ENCODE data around the gene RAB33A.

RAB33A gene

DNA sequence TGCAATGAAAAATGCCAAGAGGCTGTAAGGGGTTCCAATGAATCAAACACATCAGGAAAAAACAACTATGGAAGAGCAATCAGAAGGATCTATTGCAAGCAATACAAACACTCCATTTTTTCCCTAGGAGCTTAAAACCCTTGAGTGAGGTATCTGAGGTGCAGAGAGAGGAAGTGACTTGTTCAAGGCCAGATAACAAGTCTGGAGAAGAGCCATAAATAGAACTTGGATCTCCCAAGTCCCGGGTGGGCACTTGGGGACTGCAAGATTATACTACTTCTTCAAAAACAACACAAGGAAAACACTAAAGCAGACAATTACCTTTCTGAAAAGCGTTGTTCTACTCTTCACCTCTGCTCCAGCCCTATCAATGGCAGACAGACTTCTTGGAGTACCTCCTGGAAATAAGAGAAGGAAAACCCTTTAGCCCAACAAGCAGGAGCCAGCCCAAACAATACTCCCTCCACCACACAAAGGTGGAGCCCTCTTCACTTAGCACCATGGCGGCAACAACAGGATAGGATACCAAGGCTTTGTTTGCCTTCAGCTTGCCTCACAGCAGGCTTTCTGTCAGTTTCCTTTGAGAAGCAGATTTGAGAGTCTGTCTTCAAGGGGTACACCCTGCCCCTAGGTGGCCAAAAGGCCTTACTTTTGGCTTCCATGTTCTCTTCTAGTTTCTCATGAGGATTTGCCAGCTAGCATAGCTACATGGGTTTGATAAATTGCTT lies 32.1 kb upstream of the RAB33A start:
- ChIA-PET POLR2A (no interaction called here), CTCF (interaction anchor here (1.0 kb wide), 1 partner anchor 37 kb away, joined by 7 read pairs; no protein-coding TSS in a partner anchor)
- no peak for DNase-seq (ENCODE audit: extremely low spot score)
- TF ChIP-seq HDGF (IDR thresholded peaks at IDR 0.05; ENCODE audit: borderline replicate concordance) = no peak
- no peak for TF ChIP-seq SUZ12 (IDR thresholded peaks at IDR 0.05)
- no peak for TF ChIP-seq BHLHE40 (IDR thresholded peaks at IDR 0.05; ENCODE audit: borderline replicate concordance)
- TF ChIP-seq FOXK2 (IDR thresholded peaks at IDR 0.05) = no peak
- no peak for TF ChIP-seq FOXA1 (IDR thresholded peaks at IDR 0.05)
- no peak for TF ChIP-seq ZNF384 (IDR thresholded peaks at IDR 0.05)
- TF ChIP-seq FOXM1 (IDR thresholded peaks at IDR 0.05; ENCODE audit: borderline replicate concordance) = no peak
- no peak for TF ChIP-seq NFRKB (IDR thresholded peaks at IDR 0.05)
- no peak for TF ChIP-seq CTBP1 (IDR thresholded peaks at IDR 0.05; ENCODE audit: borderline replicate concordance)
- TF ChIP-seq ARNT (IDR thresholded peaks at IDR 0.05) = no peak
- TF ChIP-seq ELF4 (IDR thresholded peaks at IDR 0.05) = no peak
- TF ChIP-seq L3MBTL2 (conservative IDR thresholded peaks at IDR 0.05) = no peak
- TF ChIP-seq LEF1 (IDR thresholded peaks at IDR 0.05; ENCODE audit: borderline replicate concordance) = no peak
- TF ChIP-seq, protein P1, sequence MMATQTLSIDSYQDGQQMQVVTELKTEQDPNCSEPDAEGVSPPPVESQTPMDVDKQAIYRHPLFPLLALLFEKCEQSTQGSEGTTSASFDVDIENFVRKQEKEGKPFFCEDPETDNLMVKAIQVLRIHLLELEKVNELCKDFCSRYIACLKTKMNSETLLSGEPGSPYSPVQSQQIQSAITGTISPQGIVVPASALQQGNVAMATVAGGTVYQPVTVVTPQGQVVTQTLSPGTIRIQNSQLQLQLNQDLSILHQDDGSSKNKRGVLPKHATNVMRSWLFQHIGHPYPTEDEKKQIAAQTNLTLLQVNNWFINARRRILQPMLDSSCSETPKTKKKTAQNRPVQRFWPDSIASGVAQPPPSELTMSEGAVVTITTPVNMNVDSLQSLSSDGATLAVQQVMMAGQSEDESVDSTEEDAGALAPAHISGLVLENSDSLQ (IDR thresholded peaks at IDR 0.05) = no peak
- TF ChIP-seq TARDBP (IDR thresholded peaks at IDR 0.05) = no peak
- TF ChIP-seq SP1 (IDR thresholded peaks at IDR 0.05) = no peak

DNA sequence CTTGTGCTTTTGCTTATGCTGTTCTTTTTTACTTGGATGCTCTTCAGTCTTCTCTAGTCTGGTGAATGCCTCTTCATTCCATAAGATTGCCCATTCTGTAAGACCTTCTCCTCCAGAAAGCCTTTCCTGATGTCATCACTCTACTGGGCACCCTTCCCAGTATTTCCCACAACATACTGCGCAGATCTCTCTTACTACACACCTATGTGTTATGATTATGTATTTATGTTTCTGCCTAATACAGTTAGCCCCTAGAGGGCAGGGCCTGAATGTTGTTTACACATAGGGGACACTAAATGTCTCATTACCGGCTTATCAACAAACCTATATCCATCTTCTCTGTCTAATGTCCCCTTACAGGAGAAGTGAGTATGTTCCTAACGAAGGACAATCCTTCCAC lies 27.3 kb upstream of the RAB33A start:
- no peak for DNase-seq (ENCODE audit: extremely low spot score)
- POLR2A ChIA-PET = no interaction called here

DNA sequence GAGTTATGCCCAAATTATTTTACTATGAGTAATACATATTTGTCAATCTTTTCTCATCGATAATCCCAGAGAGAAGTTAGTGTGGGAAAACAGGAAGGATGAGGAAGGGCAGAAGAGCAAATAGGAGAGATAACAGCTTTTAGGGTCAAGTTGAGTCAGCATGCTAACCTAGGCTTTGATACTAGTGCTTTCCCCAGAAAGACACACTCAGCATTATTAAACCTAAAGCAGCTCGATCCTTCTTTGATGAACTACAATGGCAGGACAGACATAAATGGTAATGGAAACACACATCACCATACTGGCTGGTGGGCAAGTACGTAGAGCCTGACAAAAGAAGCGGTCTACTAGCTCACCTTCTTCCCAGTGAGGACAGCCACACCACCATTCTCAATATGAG lies 26.6 kb upstream of the RAB33A start:
- no peak for DNase-seq (ENCODE audit: extremely low spot score)
- ChIA-PET CTCF (interaction anchor here (2.4 kb wide), 1 partner anchor 65 kb away, joined by 8 read pairs; no protein-coding TSS in a partner anchor), POLR2A (no interaction called here)
- TF ChIP-seq ZNF384 (IDR thresholded peaks at IDR 0.05) (no peak), TARDBP (IDR thresholded peaks at IDR 0.05) (no peak), SP1 (IDR thresholded peaks at IDR 0.05) (no peak), HDGF (IDR thresholded peaks at IDR 0.05; ENCODE audit: borderline replicate concordance) (no peak), BHLHE40 (IDR thresholded peaks at IDR 0.05; ENCODE audit: borderline replicate concordance) (no peak)

More for the DNA sequence above, 27.3 kb upstream of the RAB33A start:
- no peak for TF ChIP-seq NFRKB (IDR thresholded peaks at IDR 0.05)
- no peak for TF ChIP-seq FOXA1 (IDR thresholded peaks at IDR 0.05)
- no peak for TF ChIP-seq CTBP1 (IDR thresholded peaks at IDR 0.05; ENCODE audit: borderline replicate concordance)
- TF ChIP-seq SP1 (IDR thresholded peaks at IDR 0.05) = no peak
- no peak for TF ChIP-seq BHLHE40 (IDR thresholded peaks at IDR 0.05; ENCODE audit: borderline replicate concordance)
- no peak for TF ChIP-seq ZNF384 (IDR thresholded peaks at IDR 0.05)
- no peak for TF ChIP-seq FOXM1 (IDR thresholded peaks at IDR 0.05; ENCODE audit: borderline replicate concordance)
- no peak for TF ChIP-seq ARNT (IDR thresholded peaks at IDR 0.05)
- TF ChIP-seq SUZ12 (IDR thresholded peaks at IDR 0.05) = no peak
- no peak for TF ChIP-seq FOXK2 (IDR thresholded peaks at IDR 0.05)
- TF ChIP-seq TARDBP (IDR thresholded peaks at IDR 0.05) = no peak
- TF ChIP-seq, protein P1 (IDR thresholded peaks at IDR 0.05) = no peak
- TF ChIP-seq HDGF (IDR thresholded peaks at IDR 0.05; ENCODE audit: borderline replicate concordance) = no peak
- TF ChIP-seq ELF4 (IDR thresholded peaks at IDR 0.05) = no peak
- TF ChIP-seq L3MBTL2 (conservative IDR thresholded peaks at IDR 0.05) = no peak
- no peak for TF ChIP-seq LEF1 (IDR thresholded peaks at IDR 0.05; ENCODE audit: borderline replicate concordance)
- CTCF ChIA-PET = interaction anchor here (2.4 kb wide), 1 partner anchor 65 kb away, joined by 8 read pairs; no protein-coding TSS in a partner anchor

DNA sequence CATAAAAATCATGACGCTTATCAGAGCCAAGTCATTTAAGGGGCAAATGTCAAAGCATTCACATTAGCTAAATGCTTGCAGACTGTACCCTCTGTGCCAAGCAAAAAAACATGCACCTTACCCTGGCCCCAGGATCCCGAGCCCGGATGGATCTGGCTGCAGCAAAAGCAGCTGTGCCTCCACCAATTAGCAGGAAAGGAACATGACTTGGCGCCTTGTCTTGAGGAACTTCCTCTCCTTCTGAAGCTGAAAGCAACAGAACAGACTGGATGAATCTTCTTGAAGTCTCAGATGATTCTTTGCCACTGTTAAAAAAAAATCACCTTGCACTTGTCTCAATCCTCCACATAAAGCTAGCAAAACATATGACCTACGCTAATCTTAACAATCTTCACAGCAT lies 24.1 kb upstream of the RAB33A start:
- no peak for DNase-seq (ENCODE audit: extremely low spot score)
- ChIA-PET POLR2A (no interaction called here), CTCF (no interaction called here)
- TF ChIP-seq FOXA1 (IDR thresholded peaks at IDR 0.05) (no peak), LEF1 (IDR thresholded peaks at IDR 0.05; ENCODE audit: borderline replicate concordance) (no peak), L3MBTL2 (conservative IDR thresholded peaks at IDR 0.05) (no peak), HDGF (IDR thresholded peaks at IDR 0.05; ENCODE audit: borderline replicate concordance) (no peak), BHLHE40 (IDR thresholded peaks at IDR 0.05; ENCODE audit: borderline replicate concordance) (no peak), SP1 (IDR thresholded peaks at IDR 0.05) (no peak), TARDBP (IDR thresholded peaks at IDR 0.05) (no peak), ELF4 (IDR thresholded peaks at IDR 0.05) (no peak), ZNF384 (IDR thresholded peaks at IDR 0.05) (no peak), CTBP1 (IDR thresholded peaks at IDR 0.05; ENCODE audit: borderline replicate concordance) (no peak), SUZ12 (IDR thresholded peaks at IDR 0.05) (no peak)

DNA sequence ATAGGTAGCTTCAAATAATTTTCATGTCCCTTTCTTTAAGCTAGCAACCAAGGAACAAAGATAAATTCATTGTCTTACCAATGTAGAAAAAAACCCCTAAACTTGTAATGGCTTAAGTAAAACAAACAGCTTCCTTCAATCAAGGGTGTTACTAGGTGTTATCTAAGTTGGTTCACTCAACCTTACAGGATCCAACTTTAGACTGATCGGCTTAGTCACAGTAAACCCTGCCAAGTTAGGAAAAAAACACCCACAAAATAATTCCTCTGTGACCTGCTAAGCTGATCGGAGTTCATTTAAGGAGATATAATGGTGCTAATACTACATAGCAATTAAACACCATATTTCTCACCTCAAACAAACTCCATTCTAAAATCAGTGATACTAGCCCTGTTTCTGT lies 16.2 kb upstream of the RAB33A start:
- DNase-seq (ENCODE audit: extremely low spot score) = no peak
- CTCF ChIA-PET = interaction anchor here (2.0 kb wide), 1 partner anchor 76 kb away, joined by 5 read pairs; no protein-coding TSS in a partner anchor
- no peak for TF ChIP-seq FOXK2 (IDR thresholded peaks at IDR 0.05)
- no peak for TF ChIP-seq ARNT (IDR thresholded peaks at IDR 0.05)
- TF ChIP-seq SUZ12 (IDR thresholded peaks at IDR 0.05) = no peak
- no peak for TF ChIP-seq FOXM1 (IDR thresholded peaks at IDR 0.05; ENCODE audit: borderline replicate concordance)
- TF ChIP-seq, protein P1 (IDR thresholded peaks at IDR 0.05) = no peak
- TF ChIP-seq L3MBTL2 (conservative IDR thresholded peaks at IDR 0.05) = no peak
- TF ChIP-seq LEF1 (IDR thresholded peaks at IDR 0.05; ENCODE audit: borderline replicate concordance) = no peak
- POLR2A ChIA-PET = interaction anchor here (3.3 kb wide), 1 partner anchor 10 kb away, joined by 12 read pairs; the partner anchor contains the start of gene AIFM1

DNA sequence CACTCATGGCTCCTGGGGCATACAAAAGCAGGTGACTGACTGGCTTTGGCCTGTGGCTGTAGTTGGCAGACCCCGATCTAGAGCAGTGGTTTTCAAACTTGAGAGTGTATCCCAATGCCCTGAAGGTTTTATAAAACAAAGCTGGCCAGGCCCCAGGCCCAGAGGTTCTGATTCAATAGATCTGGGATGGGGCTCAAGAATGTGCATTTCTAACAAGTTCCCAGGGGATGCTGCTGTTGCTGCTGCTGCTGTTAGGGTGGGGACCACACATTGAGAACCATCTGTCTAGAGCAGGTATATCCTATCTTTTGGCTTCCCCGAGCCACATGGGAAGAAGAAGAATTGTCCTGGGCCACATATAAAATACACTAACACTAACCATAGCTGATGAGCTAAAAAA lies 13.5 kb upstream of the RAB33A start:
- CTCF ChIA-PET = no interaction called here
- DNase-seq (ENCODE audit: extremely low spot score) = no peak
- no peak for TF ChIP-seq SP1 (IDR thresholded peaks at IDR 0.05)
- POLR2A ChIA-PET = interaction anchor here (0.7 kb wide), 1 partner anchor 244 kb away, joined by 3 read pairs; no protein-coding TSS in a partner anchor

Measured in HEK293T (cell line).